Activated CD8-positive, alpha-beta T cell treated with anti-CD3 and anti-CD28 coated beads for 36 hours (primary cell): ENCODE data around the gene SUN1. TPM values are rescaled to one million over a fixed set of nuclear protein-coding genes. Genes with fewer than 3 reads are reported as not detected.

Source experiments
- ATAC-seq: fragments of 200-7000 bp; cut with Tn5 transposase; one replicate; pipeline ENCODE4 v1.10.0; 2021; ENCODE audit warnings: mild to moderate bottlenecking, moderate library complexity
- CTCF ChIA-PET: fragments of 350-600 bp; sonication (Branson Sonifier 250); formaldehyde crosslinking; loops from one replicate; lab custom pipeline; 2021; ENCODE audit warnings: antibody characterized with exemption; lab: Charles Lee
- POLR2A ChIA-PET: fragments of 350-600 bp; sonication (Branson Sonifier 250); formaldehyde crosslinking; loops from one replicate; lab custom pipeline; 2021; ENCODE audit warnings: antibody characterized with exemption; lab: Charles Lee
- DNase-seq: peaks from one replicate; pipeline ENCODE4 v3.0.0-alpha.2; 2020
- H3K27ac Mint-ChIP-seq: one replicate; pipeline ENCODE4 v1.8.0; 2021; ENCODE audit warnings: mild to moderate bottlenecking, mixed read lengths
- H3K27me3 Mint-ChIP-seq: one replicate; pipeline ENCODE4 v1.8.0; 2021; ENCODE audit warnings: mixed read lengths
- H3K36me3 Mint-ChIP-seq: one replicate; pipeline ENCODE4 v1.8.0; 2021; ENCODE audit warnings: low read depth, mixed read lengths
- H3K4me1 Mint-ChIP-seq: one replicate; pipeline ENCODE4 v1.8.0; 2021; ENCODE audit warnings: low read depth, mixed read lengths
- H3K4me3 Mint-ChIP-seq: one replicate; pipeline ENCODE4 v1.8.0; 2021; ENCODE audit warnings: mild to moderate bottlenecking, moderate library complexity, mixed read lengths
- H3K9me3 Mint-ChIP-seq: one replicate; pipeline ENCODE4 v1.8.0; 2021; ENCODE audit warnings: mixed read lengths
- intact Hi-C: fragments of 100-400 bp; cut with micrococcal nuclease; formaldehyde crosslinking; loops from one replicate; pipeline ENCODE4 v1.10.0; 2022
- total RNA-seq, 2 experiments: library from RNA; stranded (reverse); gene quantifications; one replicate each; pipeline ENCODE4 v1.2.3, GENCODE V29; 2021
- TF ChIP-seq, protein P1 (sequence below): fragments of 200-600 bp; IDR thresholded peaks from one replicate; pipeline ENCODE4 v1.8.0; 2022; ENCODE audit warnings: antibody characterized with exemption, mild to moderate bottlenecking

The SUN1 gene
- total RNA-seq, 2 experiments from 2014 or later = 71.3 to 71.6 TPM

DNA sequence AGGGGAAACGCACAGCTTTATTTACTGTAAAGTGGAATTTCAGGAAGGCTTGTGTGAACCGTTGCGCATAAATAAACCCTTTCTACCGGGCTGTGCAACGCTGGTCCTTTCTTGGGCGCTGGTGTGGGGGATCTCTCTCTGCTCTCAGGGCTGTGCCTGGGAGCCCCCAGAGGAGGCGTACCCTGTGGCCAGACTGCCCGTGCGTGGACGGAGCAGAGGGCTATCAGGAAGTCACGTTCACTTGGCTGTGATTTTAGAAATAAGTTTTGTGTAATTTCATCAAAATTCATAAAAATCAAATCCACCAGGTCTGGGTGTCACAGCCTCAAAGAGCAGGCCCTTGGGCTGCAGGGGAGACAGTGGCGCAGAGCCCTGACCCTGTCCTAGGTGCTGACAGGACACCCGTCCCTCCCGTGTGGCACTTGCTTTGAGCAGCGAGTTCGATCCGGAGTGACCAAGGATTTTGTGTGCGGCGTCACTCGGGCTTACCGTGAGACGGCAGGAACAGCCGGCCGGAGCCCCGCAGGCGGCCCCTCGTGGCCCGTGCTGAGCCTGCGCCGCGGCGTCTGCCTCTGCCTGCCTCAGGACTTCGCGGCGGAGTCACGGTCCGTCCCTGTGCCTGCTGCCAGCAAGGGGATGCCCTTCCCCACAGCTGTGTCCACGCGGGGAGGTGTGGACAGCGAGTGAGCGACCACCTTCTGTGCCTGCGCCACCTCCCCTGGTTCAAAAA, 64.2 kb downstream of the SUN1 start:
- intact Hi-C loops = no loop called here
- Mint-ChIP-seq H3K36me3 (peaks cover 40% of the 10 kb centered on the region), H3K4me3 (no peak overlapping the region), H3K9me3 (no peaks in the 10 kb centered on the region), H3K4me1 (peaks cover 2% of the 10 kb centered on the region), H3K27me3 (no peaks in the 10 kb centered on the region), H3K27ac (no peak overlapping the region)
- ATAC-seq (no peak), DNase-seq (no peak)
- TF ChIP-seq, protein P1, sequence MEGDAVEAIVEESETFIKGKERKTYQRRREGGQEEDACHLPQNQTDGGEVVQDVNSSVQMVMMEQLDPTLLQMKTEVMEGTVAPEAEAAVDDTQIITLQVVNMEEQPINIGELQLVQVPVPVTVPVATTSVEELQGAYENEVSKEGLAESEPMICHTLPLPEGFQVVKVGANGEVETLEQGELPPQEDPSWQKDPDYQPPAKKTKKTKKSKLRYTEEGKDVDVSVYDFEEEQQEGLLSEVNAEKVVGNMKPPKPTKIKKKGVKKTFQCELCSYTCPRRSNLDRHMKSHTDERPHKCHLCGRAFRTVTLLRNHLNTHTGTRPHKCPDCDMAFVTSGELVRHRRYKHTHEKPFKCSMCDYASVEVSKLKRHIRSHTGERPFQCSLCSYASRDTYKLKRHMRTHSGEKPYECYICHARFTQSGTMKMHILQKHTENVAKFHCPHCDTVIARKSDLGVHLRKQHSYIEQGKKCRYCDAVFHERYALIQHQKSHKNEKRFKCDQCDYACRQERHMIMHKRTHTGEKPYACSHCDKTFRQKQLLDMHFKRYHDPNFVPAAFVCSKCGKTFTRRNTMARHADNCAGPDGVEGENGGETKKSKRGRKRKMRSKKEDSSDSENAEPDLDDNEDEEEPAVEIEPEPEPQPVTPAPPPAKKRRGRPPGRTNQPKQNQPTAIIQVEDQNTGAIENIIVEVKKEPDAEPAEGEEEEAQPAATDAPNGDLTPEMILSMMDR = no peak
- ChIA-PET POLR2A (interaction anchor here (1.2 kb wide), 1 partner anchor 16 kb away, joined by 3 read pairs; no protein-coding TSS in a partner anchor), CTCF (no interaction called here)

DNA sequence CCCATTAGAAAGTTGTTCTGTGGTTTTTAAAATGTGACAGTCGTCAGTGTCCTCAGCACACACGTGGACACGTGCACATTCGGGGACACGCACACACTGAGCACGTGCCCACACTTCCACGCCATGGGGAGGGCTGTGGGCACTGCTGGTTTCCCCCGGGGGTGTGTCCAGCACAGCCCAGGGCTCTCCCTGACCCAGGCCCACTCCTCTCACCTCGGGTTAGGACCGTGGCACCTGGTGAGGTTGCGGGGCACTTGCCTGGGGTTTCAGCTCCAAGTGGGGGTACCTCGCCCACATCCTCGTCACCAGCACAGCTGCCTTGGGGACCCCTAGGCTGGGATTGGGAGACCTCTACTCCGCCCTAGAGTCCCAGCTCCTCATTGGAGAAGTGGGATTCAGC, 64.8 kb downstream of the SUN1 start:
- Mint-ChIP-seq H3K4me1 (peaks cover 2% of the 10 kb centered on the region), H3K36me3 (peaks cover 38% of the 10 kb centered on the region), H3K27ac (no peak overlapping the region), H3K4me3 (no peak overlapping the region), H3K9me3 (no peaks in the 10 kb centered on the region), H3K27me3 (no peaks in the 10 kb centered on the region)
- DNase-seq (no peak), ATAC-seq (no peak)
- ChIA-PET CTCF (no interaction called here), POLR2A (no interaction called here)
- intact Hi-C loops = no loop called here
- TF ChIP-seq, protein P1 = no peak

DNA sequence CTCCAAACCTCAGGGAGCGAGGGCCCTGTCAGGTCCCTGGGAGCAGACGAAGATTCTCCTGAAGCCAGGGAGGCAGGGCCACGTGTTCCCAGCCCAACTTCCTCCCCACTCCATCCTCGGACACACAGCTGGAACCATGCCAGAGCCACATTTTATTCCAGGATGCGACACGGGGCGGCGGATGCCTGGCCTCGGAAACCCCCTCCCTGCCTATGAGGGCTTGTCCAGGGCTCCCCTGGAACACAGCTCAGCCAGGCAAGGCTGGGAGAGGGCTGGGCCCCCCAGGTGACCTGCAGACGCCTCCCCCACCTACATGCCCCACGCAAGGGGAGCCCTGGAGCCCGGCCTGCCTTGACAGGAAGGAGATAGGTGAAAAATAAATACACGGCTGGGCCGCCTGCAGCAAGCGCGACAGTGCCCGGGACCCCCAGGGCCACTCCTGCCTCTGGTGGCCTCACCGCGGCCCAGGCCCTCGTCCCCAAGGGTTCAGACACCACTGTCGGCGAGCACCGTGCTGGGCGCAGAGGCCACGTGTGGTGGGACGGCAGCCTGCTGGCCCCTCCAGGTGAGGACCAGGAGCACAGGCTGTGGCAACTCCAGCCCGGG, 65.6 kb downstream of the SUN1 start:
- intact Hi-C loops = no loop called here
- Mint-ChIP-seq H3K9me3 (no peaks in the 10 kb centered on the region), H3K27ac (no peak overlapping the region), H3K4me1 (no peaks in the 10 kb centered on the region), H3K36me3 (peaks cover 36% of the 10 kb centered on the region), H3K4me3 (no peak overlapping the region), H3K27me3 (no peaks in the 10 kb centered on the region)
- no peak for DNase-seq
- TF ChIP-seq, protein P1 = no peak
- ATAC-seq = no peak
- ChIA-PET POLR2A (interaction anchor here (0.6 to 1.0 kb wide), 3 partner anchors 22 to 51 kb away, joined by 3 to 4 read pairs (median 3); no protein-coding TSS in a partner anchor), CTCF (no interaction called here)

DNA sequence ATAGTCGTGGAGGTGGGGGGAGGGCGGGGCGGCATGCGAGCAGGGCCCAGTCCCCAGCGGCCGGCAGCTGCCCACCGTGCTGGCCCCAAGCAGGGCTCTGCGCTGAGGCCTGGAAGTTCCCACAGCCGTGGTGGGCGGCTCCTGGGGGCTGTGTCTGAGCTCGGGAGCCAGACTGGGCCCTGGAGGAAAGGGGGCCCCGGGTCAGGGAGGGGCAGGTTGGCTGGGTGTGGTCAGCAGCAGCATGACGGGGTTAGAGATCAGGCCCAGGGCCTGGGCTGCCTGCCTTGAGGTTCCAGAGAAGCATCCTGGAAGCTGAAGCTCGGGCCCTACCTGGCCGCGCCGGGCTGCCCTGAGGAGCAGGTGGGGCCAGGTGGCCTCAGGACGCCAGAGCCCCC, 66.2 kb downstream of the SUN1 start:
- ATAC-seq = no peak
- TF ChIP-seq, protein P1 = no peak
- Mint-ChIP-seq H3K27me3 (no peaks in the 10 kb centered on the region), H3K9me3 (no peaks in the 10 kb centered on the region), H3K4me1 (no peaks in the 10 kb centered on the region), H3K36me3 (peaks cover 34% of the 10 kb centered on the region), H3K27ac (no peak overlapping the region), H3K4me3 (no peak overlapping the region)
- POLR2A ChIA-PET = interaction anchor here (1.0 kb wide), 2 partner anchors 23 to 24 kb away, joined by 3 to 4 read pairs; no protein-coding TSS in a partner anchor
- CTCF ChIA-PET = interaction anchor here (0.9 to 1.8 kb wide), 2 partner anchors 10 to 95 kb away, joined by 3 to 7 read pairs; no protein-coding TSS in a partner anchor
- intact Hi-C loops = no loop called here
- DNase-seq = no peak
